NCI-H128 (cell line): ENCODE measurements around the gene AP5Z1.
"Not testable (repeated sequence)": the region's sequence is repeated elsewhere in the genome, so short reads cannot be mapped to it uniquely, and the experiment has no call there.

ENCODE experiments used
- DNase-seq: peaks from one replicate; lab custom pipeline; 2025; ENCODE audit not compliant: unreplicated experiment; lab: John Stamatoyannopoulos, UW

Gene AP5Z1

GRCh38 chr7:4800926-4801838 lies 25.8 kb downstream of the AP5Z1 start:
- DNase-seq, result no peak

DNA sequence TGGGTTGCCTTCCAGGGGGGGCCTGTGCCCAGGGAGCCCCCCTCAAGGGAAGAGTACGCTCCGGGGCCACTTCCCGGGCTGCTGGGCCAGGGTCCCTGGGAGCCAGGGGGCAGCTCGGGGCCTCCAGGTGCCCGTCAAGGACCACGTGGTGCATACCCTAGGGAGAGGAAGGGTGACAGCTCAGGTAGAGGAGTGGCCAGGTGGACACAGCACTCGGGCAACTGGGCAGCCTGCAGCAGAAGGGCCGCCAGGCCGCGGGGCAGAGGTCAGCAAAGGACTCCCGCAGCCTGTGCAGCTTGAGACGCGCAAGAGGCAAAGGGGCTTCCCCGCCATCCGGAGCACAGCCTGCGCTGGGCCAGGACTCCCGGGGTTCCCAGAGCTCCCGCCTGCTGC lies 26.4 kb downstream of the AP5Z1 start:
- no peak for DNase-seq

DNA sequence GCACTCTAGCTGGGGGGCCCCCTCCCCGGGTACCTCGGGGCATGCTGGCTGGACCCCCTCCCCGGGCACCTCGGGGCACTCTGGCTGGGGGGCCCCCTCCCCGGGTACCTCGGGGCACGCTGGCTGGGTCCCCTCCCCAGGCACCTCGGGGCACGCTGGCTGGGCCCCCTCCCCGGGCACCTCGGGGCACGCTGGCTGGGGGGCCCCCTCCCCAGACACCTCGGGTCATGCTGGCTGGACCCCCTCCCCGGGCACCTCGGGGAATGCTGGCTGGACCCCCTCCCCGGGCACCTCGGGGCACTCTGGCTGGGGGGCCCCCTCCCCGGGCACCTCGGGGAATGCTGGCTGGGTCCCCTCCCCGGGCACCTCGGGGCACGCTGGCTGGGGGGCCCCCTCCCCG lies 27.2 kb downstream of the AP5Z1 start:
- DNase-seq, result not testable (repeated sequence)

DNA sequence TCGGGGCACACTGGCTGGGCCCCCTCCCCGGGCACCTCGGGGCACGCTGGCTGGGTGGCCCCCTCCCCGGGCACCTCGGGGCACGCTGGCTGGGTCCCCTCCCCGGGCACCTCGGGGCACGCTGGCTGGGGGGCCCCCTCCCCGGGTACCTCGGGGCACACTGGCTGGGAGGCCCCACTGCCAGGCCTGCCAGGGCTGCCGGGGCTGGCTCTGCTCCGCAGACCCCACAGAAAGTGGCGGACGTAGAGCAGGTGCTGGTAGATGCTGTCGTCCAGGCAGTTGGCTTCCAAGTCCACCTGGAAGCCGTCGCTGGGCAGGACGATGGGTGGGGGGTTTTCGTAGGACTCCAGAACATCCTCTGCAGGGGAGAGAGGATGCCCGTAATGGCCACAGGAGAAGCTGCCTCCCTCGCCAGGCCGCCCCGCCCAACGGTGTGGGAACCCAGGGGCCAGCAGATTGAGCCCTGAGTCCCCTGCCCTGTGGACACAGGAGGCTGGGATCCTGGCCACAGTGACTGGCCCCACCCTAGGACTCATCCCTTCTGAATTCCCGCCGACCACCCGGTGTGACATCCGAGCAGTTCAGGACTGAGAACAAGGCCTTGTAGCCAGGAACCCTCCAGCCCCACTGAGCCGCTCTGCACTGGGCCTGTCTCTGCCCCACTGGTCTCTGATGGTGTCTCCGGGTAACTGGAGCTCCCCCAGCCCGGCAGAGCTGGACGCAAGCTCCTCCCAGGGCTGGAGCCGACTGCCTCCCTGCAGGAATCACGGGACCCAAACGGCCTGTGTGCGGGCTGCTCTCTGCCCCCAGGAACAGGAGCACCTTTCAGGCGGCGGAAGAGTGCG lies 28.2 kb downstream of the AP5Z1 start:
- DNase-seq, result no peak

DNA sequence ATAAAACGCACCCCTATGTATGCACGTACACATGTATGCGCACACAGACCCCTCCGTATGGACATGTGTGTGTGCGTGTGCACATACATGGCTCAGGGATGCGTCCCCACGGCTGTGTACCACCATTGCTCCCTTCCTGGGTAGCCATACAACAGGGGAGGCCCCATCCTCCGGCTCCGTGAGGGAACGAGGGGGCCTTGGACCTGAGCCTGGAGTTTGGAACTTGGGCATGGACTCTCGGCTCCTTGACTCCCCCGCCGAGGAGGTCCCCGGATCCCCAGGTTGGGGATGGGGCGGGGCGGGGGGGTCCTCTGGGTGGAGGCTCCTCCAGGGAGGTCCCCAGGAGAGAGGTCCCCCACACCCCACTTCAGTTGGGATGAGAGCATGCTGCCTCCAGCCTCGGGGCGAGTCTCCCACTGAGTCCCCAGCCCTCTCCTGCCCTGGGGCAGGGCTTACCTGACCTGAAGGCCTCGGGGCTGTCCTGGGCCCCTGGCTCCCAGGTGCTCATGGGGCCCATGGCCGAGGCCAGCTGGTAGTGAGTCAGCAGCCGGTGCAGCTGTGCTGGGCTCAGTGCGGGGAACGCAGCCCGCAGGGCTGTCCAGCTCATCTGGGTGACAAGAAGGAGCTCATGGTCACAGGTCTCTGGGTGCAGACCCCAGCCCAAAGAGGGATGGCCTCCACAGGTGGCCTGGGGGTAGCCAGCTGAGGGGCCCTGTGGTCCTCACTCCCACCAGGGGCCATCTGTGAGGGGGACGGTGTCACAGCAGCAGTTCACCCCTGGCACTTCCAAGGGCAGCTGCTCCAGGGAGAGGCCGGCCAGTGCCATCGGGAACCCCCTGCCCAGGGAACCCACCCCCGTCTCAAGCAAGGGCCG lies 29.9 kb downstream of the AP5Z1 start:
- no peak for DNase-seq

DNA sequence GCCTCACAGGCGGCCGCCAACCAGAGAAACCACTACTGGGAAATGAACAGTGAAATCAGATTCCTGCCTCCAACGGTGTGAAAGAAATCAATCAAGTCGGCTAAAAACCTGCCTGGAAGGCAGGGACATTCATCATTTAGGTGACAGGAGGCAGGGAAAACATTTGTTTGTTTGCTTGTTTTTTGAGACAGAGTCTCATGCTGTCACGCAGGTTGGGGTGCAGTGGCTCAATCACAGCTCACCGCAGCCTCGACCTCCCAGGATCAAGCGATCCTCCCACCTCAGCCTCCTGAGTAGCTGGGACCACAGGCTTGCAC lies 30.5 kb downstream of the AP5Z1 start:
- DNase-seq, result no peak

DNA sequence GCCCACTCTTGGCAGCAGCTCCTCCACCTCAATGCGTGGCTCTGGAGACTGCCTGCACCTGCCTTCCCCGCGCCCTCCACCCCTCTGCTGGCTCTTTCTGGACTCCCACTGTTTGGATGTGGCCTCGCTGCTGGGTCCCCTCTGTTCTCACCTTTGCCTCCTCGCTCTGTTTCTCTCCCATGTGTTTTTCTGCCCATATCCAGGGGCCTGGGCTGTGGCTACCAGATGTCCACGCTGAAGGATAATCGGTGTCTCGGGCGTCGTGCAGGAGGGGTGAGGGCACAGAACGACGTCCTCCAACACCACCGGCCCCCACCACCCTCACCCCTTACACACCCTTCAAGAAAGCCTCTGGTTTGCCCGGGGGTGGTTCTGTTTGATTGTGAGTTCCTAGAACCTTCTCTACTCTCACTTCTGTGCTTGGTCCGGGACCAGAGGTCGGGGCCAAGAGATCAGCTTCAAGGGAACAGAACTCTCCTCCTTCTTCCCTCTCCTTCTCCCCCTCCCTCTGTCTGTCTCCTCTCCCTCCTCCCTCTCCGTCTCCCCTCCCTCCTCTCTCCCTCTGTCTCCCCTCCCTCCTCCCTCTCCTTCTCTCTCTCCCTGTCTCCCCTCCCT lies 31.7 kb downstream of the AP5Z1 start:
- no peak for DNase-seq

DNA sequence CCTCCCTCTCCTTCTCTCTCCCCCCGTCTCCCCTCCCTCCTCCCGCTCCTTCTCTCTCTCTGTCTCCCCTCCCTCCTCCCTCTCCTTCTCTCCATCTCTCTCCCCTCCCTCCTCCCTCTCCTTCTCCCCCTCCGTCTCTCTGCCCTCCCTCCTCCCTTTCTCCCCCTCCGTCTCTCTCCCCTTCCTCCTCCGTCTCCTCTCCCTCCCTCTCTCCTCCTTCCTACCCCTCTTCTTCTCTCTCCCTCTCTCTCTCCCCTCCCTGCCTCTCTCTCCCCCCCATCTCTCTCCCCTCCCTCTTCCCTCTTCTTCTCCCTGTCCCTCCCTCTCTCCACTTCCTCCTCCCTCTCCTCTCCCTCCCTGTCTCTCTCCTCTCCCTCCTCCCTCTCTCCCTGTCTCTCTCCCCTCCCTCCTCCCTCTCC lies 32.2 kb downstream of the AP5Z1 start:
- no peak for DNase-seq

- DNase-seq, result no peak
Observed at GRCh38 chr7:4808026-4808425, 32.6 kb downstream of the AP5Z1 start.

GRCh38 chr7:4808565-4808964 lies 33.1 kb downstream of the AP5Z1 start:
- DNase-seq, result no peak

GRCh38 chr7:4809091-4809591 lies 33.7 kb downstream of the AP5Z1 start:
- no peak for DNase-seq

GRCh38 chr7:4809666-4810065 lies 34.2 kb downstream of the AP5Z1 start:
- DNase-seq, result no peak

DNA sequence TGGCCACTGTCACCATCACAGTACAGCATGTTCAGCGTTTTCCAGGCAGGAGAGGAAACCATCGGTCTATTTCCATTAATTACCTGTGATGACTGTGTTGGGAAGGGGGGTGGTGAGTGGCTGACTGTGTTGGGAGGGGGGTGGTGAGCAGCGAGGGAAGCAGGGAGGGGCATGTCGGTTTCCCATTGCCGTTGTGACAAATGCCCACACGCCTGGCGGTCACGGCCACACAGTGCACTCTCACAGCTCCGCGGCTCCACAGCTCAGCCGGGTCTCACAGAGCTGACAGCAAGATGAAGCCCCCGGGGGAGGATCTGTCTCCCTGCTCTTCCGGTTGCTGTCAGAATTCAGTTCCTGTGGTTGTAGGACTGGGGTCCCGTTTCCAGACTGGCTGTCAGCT lies 39.0 kb downstream of the AP5Z1 start:
- no peak for DNase-seq

- DNase-seq, result no peak
Observed at GRCh38 chr7:4815121-4815520, 39.7 kb downstream of the AP5Z1 start.

GRCh38 chr7:4815609-4816418 lies 40.4 kb downstream of the AP5Z1 start:
- no peak for DNase-seq

GRCh38 chr7:4816419-4817080 lies 41.1 kb downstream of the AP5Z1 start:
- DNase-seq, result no peak

- DNase-seq, result no peak
Observed at GRCh38 chr7:4817178-4817901, 41.9 kb downstream of the AP5Z1 start.

GRCh38 chr7:4818000-4818794 lies 42.8 kb downstream of the AP5Z1 start:
- no peak for DNase-seq
